NAMALWA (cell line): ENCODE data around the gene DHRS1.
A peak's percentile ranks its signal among the peaks of the same experiment; 100 is the strongest.

Experiments
- DNase-seq: peaks from one replicate; pipeline ENCODE4 v3.0.0-alpha.2; 2015; ENCODE audit warnings: low spot score

DHRS1 gene

DNA sequence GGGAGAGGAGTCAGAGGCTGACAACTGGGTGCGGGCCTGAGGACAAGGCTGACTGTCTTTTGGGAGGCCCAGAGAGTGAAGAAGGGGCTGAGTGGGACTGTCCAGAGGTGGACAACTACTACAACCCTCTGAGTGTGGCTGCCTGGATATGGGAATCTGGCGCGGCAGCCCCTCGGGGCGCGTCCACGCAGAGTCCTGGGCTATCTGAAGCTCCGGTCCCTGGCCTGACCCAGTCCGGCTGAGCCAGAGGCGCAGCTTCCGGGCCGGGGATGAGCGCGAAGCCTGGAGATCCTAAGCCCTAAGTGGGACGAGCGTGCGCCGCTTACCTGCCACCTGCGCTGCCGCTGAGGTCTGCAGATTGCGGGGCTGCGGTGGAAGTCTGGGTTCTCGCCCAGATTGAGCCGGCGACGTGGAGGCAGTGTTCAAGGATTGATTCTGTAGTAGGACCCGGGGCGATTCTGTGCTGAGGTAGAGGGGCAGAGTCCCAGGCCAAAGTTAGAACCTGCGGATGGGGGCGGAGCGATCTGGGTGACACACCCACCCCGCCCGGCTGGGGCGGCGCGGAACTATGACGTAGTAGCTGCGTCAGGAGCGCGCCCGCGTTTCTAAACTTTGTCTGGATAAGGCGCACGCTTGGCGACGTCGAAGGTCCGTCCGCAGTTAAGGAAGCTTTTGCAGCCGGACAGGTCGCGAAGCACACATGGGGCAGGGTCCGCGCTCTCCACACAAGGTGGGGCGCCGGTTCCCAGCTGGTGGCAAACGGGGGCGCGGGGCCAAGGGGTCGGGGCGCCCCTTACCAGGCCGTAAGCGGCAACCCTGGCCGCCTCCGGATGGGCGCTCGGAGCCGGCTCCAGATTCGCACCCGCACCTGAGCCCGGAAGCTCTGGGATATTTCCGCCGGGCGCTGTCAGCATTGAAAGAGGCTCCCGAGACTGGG, at the start of gene DHRS1, which contains the start of gene NOP9:
Gene DHRS1, minus strand, starts transcription at position 526 of the 937 bp plus-strand sequence. CDS start 674 bp downstream, outside the sequence.
Gene NOP9, plus strand, starts transcription at position 596 of the 937 bp plus-strand sequence. Its CDS starts 105 bp downstream, at position 701.
- peak; percentile 92 for DNase-seq

DNA sequence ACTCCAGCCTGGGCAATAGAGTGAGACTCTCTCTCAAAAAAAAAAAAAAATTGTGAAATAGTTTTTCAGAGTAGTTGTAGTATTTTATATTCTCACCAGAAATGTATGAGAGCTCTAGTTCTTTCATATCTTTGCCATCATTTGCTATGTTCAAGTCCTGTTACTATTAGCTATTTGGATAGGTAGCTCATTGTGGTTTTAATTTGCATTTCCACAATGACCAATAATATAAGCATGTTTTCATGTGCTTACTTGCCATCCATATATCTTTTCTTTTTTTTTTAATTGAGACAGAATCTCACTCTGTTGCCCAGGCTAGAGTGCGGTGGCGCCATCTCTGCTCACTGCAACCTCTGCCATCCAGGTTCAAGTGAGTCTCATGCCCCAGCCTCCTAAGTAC, 48.6 kb upstream of the DHRS1 start:
- no peak for DNase-seq

DNA sequence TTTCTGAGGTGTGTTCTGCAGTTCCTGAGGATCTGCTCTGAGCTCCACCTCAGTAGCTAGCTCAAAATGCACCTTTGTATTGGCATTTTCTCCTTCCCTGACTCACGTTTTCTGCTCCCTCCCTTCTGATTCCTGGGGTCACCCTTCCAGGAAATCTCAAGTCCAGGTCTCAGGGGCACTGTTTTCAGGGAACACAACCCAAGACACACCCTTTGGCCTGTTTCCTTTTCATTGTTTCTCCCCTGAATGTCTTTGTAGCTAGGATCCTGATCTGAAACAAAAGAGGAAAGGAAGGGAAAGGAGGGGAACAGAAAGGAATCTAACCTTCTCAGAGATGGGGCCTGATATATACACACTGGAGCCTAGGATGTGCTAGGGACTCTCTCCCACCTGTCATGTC, 47.6 kb upstream of the DHRS1 start:
- DNase-seq: no peak

GRCh38 chr14:24343795-24344660, 44.4 kb upstream of the DHRS1 start:
- DNase-seq: no peak

DNA sequence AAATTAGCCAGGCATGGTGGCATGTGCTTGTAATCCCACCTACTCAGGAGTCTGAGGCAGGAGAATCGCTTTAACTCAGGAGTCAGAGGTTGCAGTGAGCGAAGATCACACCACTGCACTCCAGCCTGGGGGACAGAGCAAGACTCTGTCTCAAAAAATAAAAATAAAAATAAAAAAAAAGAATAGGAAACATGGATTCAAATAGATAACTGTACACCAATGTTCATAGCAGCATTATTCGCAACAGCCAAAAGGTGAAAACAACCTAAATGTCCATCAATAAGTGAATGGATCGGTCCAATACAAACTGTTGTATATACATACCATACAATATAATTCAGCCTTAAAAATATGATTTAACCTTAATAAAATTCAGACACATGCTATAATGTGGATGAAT, 43.3 kb upstream of the DHRS1 start:
- no peak for DNase-seq

DNA sequence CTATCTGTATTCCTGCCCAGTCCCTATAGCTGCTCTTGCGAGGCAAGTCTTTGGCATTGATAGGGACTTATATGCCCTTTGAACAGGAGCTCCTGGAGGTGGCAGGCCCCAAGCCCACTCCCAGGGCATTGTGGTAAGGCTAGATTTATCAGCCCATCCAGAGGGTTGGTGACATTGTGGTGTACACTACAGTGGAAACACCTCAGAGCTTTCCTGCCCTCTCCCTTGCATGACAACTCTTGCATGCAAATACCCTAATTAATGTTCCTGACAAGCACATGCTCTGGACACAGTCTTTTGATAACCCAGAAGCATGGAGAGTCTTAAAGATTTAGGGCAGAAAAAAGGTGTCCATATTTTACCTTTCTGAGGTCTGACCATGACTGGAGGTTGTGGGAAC, 41.0 kb upstream of the DHRS1 start:
- DNase-seq: no peak

DNA sequence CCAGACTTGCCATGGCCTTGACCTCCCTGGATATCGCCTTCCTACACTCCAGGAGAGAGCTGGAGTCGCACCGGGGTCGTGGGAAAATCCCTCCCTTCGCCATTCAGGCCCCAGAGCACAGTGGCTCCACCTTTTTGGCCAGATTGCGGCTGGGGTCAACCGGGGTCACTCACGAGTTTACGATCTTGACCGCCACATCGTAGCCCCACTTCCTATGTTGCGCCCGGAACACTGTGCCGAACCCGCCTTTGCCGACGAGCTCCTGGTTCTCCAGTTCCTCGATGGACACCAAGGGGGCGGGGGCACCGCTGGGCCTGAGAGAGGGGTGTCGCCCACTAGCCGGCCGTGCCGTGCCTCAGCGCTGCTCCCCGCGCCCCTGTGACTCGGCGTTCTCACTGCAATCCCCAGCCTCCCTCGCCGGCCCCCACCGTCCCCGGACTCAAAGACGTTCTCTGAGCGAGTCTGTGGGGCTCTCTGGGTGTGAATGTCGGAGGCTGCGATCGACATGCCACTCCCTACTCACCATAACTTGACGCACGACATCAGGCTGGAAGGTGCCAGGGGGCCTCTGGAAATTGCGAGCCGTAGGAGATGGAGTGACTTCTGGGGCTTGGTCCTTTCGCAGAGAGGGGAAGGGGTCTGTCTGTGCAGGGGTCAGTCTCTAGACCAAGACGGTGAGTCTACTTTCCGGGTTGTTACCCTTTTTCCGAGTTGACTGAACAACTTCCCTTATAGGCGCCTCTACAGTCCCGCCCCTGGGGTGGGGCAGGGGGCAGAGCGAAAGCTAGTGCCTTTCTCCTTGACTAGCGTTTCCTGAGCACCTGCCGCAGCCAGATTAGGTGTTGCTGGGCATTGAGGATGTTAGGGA, 39.9 kb upstream of the DHRS1 start, which contains the start of gene RIPK3:
Gene RIPK3, minus strand, starts transcription at position 708 of the 868 bp plus-strand sequence. Its CDS starts 165 bp downstream, at position 543.
- DNase-seq: peak; percentile 45

DNA sequence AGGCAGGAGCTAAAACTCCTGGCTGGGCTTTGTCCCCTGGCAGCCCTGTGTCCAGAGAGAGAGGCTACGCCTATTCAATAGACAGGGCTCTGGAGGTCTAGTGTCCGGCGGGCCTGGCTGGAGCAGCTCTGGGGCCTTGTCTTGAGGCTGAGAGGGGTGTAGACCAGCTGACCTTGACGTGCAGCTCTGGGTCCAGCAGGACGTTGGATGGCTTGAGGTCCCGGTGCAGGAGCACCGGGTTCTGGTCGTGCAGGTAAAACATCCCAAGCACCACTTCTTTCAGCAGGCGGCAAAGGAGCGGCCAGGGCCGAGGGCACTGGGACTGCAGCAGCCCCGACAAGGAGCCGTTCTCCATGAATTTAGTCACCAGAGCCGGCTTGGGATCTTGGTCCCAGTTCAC, 39.3 kb upstream of the DHRS1 start:
- DNase-seq: no peak

DNA sequence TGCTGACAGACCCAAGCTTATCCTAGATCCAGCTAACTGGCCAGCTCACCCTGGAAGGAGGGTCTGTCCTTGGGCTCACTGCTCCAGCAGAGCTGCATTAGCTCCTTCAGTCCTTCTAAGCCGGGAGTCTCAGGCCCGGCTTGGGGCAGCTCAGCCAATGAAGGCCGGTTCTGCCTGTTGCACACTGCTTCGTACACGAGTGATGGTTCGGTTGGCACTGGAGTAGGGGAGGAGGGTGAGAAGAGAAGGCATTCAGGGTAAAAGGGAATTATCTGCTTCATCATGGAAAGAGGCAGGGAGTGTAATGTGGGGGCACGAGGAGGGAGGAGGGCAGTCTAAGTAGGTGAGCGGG, 38.2 kb upstream of the DHRS1 start:
- no peak for DNase-seq

DNA sequence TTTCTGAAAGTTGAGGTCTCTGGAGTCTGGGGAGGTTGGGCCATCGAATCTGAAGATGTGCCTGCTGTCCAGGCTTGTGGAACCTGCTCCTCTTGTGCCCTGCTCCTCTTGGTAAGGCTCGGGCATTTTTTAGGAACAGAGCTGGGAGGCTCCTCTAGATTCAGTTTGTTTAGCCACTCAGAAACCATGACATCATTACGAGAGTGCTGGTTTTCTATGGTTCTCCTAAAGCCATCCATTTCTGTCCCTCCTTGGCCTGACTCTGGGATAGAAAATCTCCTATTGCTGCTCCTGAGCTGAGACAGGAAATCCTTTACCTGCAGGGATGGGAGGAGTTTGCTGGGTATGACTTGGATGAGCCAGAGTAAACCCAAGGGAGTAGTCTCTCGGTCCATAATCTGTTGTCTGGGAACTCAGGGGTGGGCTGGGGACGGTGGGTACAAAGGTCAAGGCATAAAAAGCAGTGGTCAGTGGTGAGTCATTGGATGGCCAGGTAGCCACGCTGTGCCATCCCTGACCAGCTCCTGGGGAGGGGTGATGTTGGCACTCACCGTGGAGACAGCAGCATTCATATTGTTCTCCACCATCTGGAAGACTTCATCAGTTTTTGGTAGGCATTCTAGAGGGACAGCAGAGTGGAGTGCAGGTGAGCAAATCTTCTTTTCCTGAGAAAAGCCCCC, 37.7 kb upstream of the DHRS1 start:
- no peak for DNase-seq

DNA sequence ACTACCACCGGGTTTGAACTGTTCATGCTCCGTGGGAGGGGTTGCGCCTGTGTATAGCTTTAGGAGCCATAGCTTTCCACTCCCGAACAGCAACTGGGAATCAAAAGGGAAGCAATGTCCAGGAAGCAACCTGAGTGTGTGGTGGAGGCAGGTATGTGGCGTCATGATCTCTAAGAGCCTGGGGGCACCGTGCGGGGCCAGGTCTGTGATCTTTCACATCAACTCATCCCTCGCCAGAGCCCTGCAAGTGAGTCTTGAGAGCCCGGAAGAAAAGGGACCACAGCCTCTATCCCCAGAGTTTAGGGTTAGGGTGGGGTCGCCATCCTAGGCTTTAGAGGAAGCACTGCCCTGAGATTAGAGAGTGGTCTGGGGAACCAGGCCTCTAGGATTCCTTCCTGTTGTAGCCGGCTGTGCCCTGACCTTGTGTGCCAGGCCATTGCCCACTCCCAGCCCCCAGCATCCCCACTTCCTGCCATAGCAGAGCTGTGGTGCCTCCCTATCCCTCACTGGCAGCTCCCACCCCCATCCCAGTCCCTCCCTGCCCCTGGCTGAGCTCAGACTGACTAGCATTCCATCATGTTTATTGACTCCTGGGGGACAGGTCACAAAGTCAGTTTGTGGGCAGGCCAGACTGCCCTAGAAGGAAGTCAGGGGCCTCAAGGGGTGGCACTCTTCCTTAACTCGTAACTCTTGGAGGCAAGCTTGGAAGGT, 36.0 kb upstream of the DHRS1 start:
- no peak for DNase-seq

DNA sequence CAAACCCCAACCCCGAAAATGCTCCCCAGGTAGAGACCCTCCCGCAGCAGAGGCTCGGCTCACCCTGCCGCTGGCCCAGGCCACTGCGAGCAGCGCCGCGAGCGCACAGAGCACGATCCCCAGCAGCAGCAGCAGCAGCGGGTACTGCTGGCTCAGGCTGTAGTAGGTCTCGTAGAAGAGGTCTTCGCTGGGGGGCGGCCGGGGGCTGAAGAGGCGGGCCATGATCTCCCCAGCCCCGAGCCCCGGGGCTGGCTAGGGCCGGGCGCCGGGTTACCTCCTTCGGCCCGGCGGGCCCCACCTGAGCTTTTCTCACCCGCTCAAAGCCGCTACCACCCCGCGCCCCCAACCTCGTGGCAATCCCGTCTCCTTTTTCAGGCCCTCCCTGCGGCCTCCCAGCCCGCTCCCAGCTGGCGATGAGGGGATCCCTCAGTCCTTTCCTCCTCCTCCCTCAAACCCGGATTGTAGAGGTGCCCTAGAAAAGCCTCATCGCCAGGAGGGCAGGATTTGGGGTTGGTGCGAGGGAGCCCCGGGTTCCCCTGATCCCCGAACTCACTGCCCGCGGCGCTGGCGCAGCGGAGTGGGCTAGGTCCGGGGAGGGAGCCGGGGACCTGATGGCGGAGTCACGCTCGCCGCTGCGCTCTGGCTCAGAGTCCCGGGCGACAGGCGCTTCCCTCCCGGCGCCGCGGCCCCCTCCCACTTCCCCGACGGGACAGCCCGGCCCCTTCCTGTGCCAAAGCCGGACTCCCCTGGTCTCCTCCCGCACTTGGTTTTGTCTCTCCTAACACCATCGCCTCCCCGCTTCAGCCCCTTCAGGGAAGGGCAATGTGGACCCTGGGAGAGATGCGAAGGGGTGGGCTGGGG, 35.1 kb upstream of the DHRS1 start, which contains the start of gene ADCY4:
Gene ADCY4, minus strand, starts transcription at position 641 of the 861 bp plus-strand sequence. Its CDS starts 419 bp downstream, at position 222.
- DNase-seq: no peak

DNA sequence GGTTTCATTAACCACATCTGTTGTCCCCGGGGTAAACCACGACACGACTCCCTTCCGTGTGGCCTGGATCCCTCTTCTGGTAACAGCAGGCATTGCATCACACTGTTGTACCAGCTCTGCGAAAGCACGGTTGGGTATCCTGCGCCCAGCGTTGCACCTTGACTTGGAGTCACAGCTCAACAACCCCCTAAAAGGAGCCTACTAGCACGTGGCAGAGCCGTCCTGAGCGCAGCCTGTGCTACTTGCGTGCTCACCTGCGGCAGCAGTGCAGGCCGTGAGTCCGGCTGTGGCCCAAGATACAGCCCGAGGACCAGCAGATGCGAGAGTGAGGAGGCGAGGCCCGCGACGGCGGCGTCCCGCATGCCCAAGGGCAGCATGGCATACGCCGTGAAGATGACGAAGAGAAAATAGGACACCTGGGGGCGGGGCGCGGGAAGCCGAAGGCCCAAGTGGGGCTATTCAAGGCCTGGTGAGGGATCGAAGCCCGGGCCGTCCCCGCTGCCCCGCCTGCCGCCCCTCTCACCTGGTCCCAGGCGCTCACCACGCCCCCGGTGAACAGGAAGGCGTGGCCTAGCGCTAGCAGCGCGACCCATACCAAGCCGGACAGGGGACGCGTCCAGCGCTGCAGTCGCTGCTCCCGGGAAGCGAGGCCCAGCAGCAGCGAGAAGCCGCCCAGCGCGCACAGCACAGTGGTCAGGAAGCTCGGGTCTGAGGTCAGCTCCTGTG, 32.9 kb upstream of the DHRS1 start:
- DNase-seq: peak; percentile 95

DNA sequence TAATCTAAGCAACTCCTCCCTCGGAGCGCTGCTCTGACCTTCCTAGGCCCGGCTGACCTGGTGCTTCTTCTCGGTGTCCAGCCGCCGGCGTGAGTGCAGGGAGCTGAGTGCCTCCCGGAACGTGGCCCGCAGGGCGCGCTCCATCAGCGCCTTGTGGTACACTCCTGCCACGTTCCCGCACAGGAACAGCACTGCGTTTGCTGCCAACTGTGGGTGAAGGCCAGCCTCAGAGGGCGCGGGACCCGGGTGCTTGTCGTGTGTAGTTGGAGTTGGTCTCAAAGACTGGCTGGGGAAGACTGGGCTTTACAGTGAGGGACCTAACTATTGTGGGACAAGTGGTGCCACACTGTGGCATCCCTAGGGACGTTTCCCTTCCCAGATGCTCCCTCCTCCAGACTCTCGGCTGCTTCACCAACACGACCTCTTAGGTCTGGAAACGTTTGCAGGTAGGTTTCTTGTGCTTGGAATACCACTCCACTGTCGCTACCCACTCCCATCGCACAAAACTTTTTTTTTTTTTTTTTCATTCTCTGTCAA, 32.2 kb upstream of the DHRS1 start:
- DNase-seq: no peak

DNA sequence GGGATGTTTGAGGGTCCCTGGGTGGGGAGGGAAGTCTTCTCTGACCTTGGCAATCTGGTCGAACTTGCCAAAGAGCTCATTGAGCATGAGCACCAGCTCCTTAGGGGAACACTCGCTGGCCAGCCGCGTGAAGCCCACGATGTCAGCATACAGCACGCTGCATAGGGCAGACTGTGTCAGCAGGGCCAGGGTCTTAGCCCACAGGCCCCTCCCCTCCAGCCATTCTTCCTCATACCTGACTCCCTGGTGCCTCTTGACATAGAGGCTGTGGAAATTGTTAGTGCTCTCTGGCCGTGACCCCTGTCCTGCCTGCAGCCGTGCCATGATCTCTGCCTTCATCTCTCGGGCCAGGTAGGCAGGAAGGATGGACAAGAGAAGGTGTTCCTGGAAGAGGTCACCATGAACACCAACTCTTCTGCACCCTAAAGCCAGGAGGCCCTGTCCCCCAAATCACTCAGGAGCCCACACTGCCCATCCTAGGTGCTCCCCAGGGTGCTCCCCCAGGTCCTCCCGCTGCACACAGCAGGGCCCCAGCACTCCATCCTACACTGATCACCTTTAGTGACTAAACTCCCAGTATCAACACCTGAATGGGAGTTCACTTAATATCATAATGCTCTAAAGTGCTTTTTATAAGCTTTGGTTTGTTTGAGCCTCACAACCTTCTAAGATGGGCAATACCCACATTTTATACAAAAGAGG, 31.5 kb upstream of the DHRS1 start:
- DNase-seq: no peak

GRCh38 chr14:24329736-24330135, 30.2 kb upstream of the DHRS1 start:
- no peak for DNase-seq

DNA sequence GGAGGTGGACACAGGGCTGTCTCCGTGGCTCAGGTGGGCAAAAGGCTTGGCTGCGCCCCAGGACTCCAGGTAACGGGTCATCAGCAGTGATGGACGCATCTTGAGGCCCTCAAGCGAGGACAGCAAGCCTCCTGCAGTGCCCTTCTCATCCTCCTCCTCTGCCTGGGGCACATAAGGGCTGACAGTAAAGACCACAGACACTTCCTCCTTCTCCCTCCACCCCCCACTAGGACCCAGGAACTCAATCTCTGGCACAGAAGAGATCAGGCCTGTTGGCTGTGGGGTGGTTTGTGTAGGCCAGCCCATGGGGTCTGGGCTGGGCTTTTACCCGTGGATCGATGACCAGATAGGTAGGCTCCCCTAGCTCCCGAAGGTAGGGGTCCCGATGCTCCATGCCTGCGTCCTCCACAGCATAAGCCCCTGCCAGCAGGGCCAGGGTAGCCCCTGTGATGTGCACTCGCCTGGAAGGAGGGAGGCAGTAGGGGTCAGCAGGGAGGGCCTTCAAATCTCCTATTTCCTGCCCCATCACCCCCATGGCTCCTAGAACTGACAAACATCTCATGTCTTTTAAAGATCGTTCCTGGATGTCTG, 29.6 kb upstream of the DHRS1 start:
- no peak for DNase-seq
